ENCODE results near the gene TMPRSS3. TPM values are rescaled to one million over a fixed set of nuclear protein-coding genes. Genes with fewer than 3 reads are reported as not detected.

The TMPRSS3 gene
- total RNA-seq, 1 experiment from 2014 or later: not detected

DNA sequence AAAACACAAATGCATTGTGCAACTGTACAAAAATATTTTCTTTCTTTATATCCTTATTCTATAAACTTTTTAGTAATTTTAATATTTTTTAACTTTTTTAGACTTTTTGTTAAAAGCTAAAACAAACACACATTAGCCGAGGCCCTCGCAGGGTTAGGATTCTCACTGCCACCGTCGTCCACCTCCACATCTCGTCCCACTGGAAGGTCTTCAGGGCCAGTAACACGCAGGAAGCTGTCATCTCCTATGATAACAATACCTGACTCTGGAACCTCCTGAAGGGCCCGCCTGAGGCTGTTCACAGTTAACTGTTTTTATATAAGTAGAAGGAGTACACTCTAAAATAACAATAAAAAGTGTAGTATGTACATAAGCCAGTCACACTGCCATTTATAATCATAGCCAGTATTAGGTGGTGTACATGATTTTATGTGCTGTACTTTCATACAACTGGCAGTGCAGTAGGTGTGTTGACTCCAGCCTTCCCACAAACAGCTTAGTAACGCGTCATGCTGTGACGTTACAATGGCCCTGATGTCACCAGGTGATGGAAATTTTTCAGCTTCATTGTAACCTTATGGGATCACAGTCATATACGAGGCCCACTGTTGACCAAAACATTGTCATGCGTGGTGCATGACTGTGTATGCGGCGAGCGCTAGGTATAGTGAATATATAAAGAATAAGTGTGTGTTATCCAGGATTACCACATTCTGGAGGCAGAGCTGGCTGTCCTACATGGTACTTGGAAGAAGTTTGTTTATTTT, 53.9 kb downstream of the TMPRSS3 start:
- no peak for TF ChIP-seq EZH2 (IDR thresholded peaks at IDR 0.05; ENCODE audit: borderline replicate concordance, low read depth, low read length, poor library complexity, severe bottlenecking)
- TF ChIP-seq, protein P1, sequence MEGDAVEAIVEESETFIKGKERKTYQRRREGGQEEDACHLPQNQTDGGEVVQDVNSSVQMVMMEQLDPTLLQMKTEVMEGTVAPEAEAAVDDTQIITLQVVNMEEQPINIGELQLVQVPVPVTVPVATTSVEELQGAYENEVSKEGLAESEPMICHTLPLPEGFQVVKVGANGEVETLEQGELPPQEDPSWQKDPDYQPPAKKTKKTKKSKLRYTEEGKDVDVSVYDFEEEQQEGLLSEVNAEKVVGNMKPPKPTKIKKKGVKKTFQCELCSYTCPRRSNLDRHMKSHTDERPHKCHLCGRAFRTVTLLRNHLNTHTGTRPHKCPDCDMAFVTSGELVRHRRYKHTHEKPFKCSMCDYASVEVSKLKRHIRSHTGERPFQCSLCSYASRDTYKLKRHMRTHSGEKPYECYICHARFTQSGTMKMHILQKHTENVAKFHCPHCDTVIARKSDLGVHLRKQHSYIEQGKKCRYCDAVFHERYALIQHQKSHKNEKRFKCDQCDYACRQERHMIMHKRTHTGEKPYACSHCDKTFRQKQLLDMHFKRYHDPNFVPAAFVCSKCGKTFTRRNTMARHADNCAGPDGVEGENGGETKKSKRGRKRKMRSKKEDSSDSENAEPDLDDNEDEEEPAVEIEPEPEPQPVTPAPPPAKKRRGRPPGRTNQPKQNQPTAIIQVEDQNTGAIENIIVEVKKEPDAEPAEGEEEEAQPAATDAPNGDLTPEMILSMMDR (conservative IDR thresholded peaks at IDR 0.05; ENCODE audit: low read depth, low read length): no peak
- H3K36me3 ChIP-seq (ENCODE audit: insufficient read depth, low read length, poor library complexity, severe bottlenecking): no peaks in the 10 kb centered on the region
- H3K27me3 ChIP-seq (replicated peaks; ENCODE audit: insufficient read depth, low read depth, low read length, poor library complexity): no peaks in the 10 kb centered on the region
- H3K27ac ChIP-seq (ENCODE audit: low read depth, low read length, poor library complexity, severe bottlenecking): no peak overlapping the region
- H3K9me3 ChIP-seq (ENCODE audit: low read depth, low read length, poor library complexity, severe bottlenecking): no peaks in the 10 kb centered on the region
- ChIA-PET POLR2A (ENCODE audit: low non-redundant PET) (no interaction called here), CTCF (no interaction called here)
- BruUV-seq (replicated peaks): no TSS peak
- no peak for DNase-seq (ENCODE audit: low spot score)
- no peak overlapping the region for H3K4me3 ChIP-seq (ENCODE audit: low read depth, low read length, poor library complexity, severe bottlenecking)
- intact Hi-C loops (cut with micrococcal nuclease; ENCODE audit: unreplicated experiment): no loop called here
- H3K4me1 ChIP-seq (ENCODE audit: insufficient read depth, low read length, poor library complexity, severe bottlenecking): no peaks in the 10 kb centered on the region

DNA sequence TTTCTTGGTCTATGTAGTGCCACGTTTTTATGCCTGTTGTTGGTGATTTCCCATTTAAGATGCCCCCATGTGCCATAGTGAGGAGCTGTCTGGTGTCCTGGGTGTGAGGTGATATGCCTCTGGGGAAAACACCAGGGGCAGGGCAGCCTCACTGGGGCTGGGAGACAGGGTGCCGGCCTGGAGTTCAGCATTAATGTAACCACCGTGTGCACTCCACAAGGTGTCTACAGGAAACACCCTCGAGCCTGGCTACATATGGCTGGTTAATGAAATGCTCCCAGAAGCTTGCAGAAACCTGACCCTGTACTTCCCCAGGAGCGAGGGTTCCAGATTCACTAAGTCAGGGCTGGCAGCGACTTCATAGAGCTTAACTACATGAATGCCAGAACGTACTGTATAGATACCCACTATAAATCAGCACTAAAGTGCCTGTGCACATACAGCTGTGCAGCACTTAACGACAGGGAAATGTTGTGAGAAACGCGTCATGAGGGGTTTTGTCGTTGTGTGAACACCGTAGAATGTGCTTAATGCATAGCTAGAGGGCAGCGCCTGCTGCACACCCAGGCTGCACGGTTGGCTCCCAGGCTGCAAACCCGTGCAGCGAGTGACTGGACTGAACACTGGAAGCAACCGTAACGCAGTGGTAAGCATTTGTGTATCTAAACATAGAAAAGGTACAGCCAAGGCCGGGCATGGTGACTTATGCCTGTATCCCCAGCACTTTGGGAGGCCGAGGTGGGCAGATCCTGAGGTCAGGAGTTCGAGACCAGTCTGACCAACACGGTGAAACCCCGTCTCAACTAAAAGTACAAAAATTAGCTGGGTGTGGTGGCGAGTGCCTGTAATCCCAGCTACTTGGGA, 55.4 kb downstream of the TMPRSS3 start:
- intact Hi-C loops (cut with micrococcal nuclease; ENCODE audit: unreplicated experiment): no loop called here
- peaks cover 13% of the 10 kb centered on the region for H3K27me3 ChIP-seq (replicated peaks; ENCODE audit: insufficient read depth, low read depth, low read length, poor library complexity)
- no peaks in the 10 kb centered on the region for H3K36me3 ChIP-seq (ENCODE audit: insufficient read depth, low read length, poor library complexity, severe bottlenecking)
- no peaks in the 10 kb centered on the region for H3K4me1 ChIP-seq (ENCODE audit: insufficient read depth, low read length, poor library complexity, severe bottlenecking)
- H3K9me3 ChIP-seq (ENCODE audit: low read depth, low read length, poor library complexity, severe bottlenecking): no peaks in the 10 kb centered on the region
- no peak for DNase-seq (ENCODE audit: low spot score)
- no peak overlapping the region for H3K4me3 ChIP-seq (ENCODE audit: low read depth, low read length, poor library complexity, severe bottlenecking)
- CTCF ChIA-PET: interaction anchor here (0.5 kb wide), 1 partner anchor 223 kb away, joined by 4 read pairs; no protein-coding TSS in a partner anchor
- TF ChIP-seq EZH2 (IDR thresholded peaks at IDR 0.05; ENCODE audit: borderline replicate concordance, low read depth, low read length, poor library complexity, severe bottlenecking): no peak
- TF ChIP-seq, protein P1 (conservative IDR thresholded peaks at IDR 0.05; ENCODE audit: low read depth, low read length): no peak
- no TSS peak for BruUV-seq (replicated peaks)
- POLR2A ChIA-PET (ENCODE audit: low non-redundant PET): no interaction called here
- H3K27ac ChIP-seq (ENCODE audit: low read depth, low read length, poor library complexity, severe bottlenecking): no peak overlapping the region

DNA sequence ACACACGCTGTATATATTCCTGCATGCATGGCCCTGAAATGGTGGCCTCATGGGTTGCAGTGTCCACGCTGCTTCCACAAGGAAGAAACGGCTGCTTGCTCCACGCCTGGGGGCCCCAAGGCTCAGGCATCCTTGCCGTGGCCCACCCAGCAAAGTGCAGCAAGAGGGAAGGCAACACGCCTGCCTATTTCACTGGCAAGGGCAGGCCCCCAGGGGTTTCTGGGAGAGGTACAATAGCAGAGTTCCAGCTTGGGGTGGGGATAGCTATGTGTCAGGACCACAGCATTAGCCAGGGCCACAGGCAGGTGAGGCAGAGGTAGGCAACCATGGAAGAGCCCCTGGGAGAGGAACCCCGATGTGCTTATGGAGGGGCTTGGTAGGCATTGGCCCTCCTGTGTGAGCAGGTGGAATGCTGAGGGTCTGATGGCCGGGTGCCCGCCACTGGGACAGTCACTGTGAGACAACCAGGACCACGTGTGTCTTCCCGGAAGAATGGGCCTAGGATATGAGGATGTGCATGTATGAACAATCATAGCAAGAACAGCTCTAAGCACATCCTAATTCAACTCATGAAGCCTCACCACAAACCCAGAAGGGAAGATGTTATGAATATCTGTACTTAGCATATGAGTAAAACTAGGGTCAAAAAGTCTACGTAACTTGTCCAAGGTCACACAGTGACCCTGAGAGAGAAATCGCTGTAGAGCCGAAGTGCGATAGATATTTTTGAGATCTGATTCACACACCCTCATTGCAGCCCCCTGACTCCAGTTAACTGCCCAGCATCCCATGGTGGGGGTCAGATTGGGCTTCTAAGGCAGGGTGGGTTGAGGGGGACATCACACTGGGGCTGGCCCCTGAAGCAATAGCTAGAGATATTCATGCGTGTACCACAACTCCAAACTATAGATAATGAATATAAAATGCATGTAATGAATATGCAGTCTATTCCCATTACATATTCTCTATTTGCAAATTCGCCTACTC, 56.8 kb downstream of the TMPRSS3 start:
- no peaks in the 10 kb centered on the region for H3K4me1 ChIP-seq (ENCODE audit: insufficient read depth, low read length, poor library complexity, severe bottlenecking)
- peaks cover 15% of the 10 kb centered on the region for H3K27me3 ChIP-seq (replicated peaks; ENCODE audit: insufficient read depth, low read depth, low read length, poor library complexity)
- no peak overlapping the region for H3K4me3 ChIP-seq (ENCODE audit: low read depth, low read length, poor library complexity, severe bottlenecking)
- H3K27ac ChIP-seq (ENCODE audit: low read depth, low read length, poor library complexity, severe bottlenecking): no peak overlapping the region
- no peaks in the 10 kb centered on the region for H3K36me3 ChIP-seq (ENCODE audit: insufficient read depth, low read length, poor library complexity, severe bottlenecking)
- no TSS peak for BruUV-seq (replicated peaks)
- intact Hi-C loops (cut with micrococcal nuclease; ENCODE audit: unreplicated experiment): loop anchor here (2.0 kb wide), 1 partner anchor 112 kb away; no protein-coding TSS in a partner anchor
- TF ChIP-seq, protein P1 (conservative IDR thresholded peaks at IDR 0.05; ENCODE audit: low read depth, low read length): no peak
- no peak for TF ChIP-seq EZH2 (IDR thresholded peaks at IDR 0.05; ENCODE audit: borderline replicate concordance, low read depth, low read length, poor library complexity, severe bottlenecking)
- DNase-seq (ENCODE audit: low spot score): no peak
- H3K9me3 ChIP-seq (ENCODE audit: low read depth, low read length, poor library complexity, severe bottlenecking): no peaks in the 10 kb centered on the region
- POLR2A ChIA-PET (ENCODE audit: low non-redundant PET): no interaction called here
- CTCF ChIA-PET: interaction anchor here (0.6 kb wide), 1 partner anchor 160 kb away, joined by 3 read pairs; no protein-coding TSS in a partner anchor
